Fibroblast of lung (primary cell): Measurements from ENCODE around the gene DDN.

Experiments used
- CTCF ChIP-seq, 2 donors: IDR thresholded peaks in 1 of 2; conservative IDR thresholded peaks in 1 of 2; 1 replicate in 1 of 2; 2 replicates in 1 of 2; pipeline ENCODE4 v1.5.1; 2011 to 2012; ENCODE audit warnings: low read length in 2 of 2, control low read depth in 1 of 2, inconsistent platforms in 1 of 2, low read depth in 1 of 2, mild to moderate bottlenecking in 1 of 2
- EZH2 ChIP-seq: IDR thresholded peaks from 2 replicates; pipeline ENCODE4 v1.5.1; 2012; ENCODE audit warnings: low read length, control low read depth, mild to moderate bottlenecking; ENCODE audit errors: missing control alignments

DNA sequence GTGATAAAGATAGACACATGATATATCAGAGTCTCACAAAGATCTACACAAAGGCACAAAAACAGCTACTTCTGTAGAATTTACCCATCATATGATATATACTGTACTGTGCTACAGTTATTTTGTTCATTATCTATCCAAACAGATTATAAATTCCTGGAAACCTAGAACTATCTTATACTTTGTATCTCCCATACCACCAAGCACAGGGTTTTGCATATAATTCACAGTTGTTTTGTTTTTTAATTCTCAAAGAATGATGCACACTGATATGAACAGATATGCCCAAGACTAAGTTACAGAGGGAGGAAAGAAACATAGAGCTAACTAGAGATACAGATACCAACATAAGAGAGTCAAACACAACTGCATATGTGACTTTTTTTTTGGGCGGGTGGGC lies 16.0 kb upstream of the DDN start:
- TF ChIP-seq CTCF (conservative IDR thresholded peaks at IDR 0.05 in 1 of 2, IDR thresholded peaks at IDR 0.05 in 1 of 2; ENCODE audit: low read depth in 1 of 2, low read length in 2 of 2) = no peak
- TF ChIP-seq EZH2 = no peak
